Testis (tissue), 5 donors: Measurements from ENCODE around the gene TNFRSF4. TPM values are rescaled to one million over a fixed set of nuclear protein-coding genes. Genes with fewer than 3 reads are reported as not detected.

ENCODE experiments used
- DNase-seq: peaks from one replicate; pipeline ENCODE4 v3.0.0-alpha.2; 2019
- H3K27ac ChIP-seq, 2 donors: fragments of 200-600 bp; sonication (generic); one replicate each; pipeline ENCODE4 v1.5.1; 2019
- H3K27me3 ChIP-seq: fragments of 200-600 bp; sonication (generic); one replicate; pipeline ENCODE4 v1.5.1; 2019
- H3K36me3 ChIP-seq: fragments of 200-600 bp; sonication (generic); one replicate; pipeline ENCODE4 v1.5.1; 2017; ENCODE audit warnings: low read depth; ENCODE audit errors: missing control alignments
- H3K4me1 ChIP-seq: fragments of 200-600 bp; sonication (generic); one replicate; pipeline ENCODE4 v1.5.1; 2019
- H3K4me3 ChIP-seq, 2 donors: fragments of 200-600 bp; sonication (generic); one replicate each; pipeline ENCODE4 v1.5.1; 2017 to 2019
- H3K9me3 ChIP-seq: fragments of 200-600 bp; sonication (generic); one replicate; pipeline ENCODE4 v1.5.1; 2017
- CTCF ChIP-seq, 3 experiments: fragments of 450-650 bp in 2 of 3; fragments of 200-600 bp in 1 of 3; sonication (generic) in 1 of 3; IDR thresholded peaks; one replicate each; pipeline ENCODE4 v1.5.1; 2016 to 2019; ENCODE audit warnings: antibody characterized with exemption in 3 of 3, mild to moderate bottlenecking in 2 of 3, moderate library complexity in 1 of 3
- POLR2A ChIP-seq: fragments of 450-650 bp; IDR thresholded peaks from one replicate; pipeline ENCODE4 v1.6.1; 2017; ENCODE audit warnings: antibody characterized with exemption, mild to moderate bottlenecking, moderate library complexity
- WGBS, 2 donors: methylation state at CpG; one replicate each; pipeline ENCODE4 v1.1.5; 2018; 5-methylcytosine and 5-hydroxymethylcytosine counted together
- intact Hi-C: fragments of 100-400 bp; cut with DNase I; formaldehyde crosslinking; loops from one replicate; pipeline ENCODE4 v1.15.1; 2023; ENCODE audit warnings: low total_unique reads
- long read RNA-seq, 2 donors: transcript quantifications; one replicate each; lab custom pipeline, GENCODE V29; 2026
- polyA plus RNA-seq: library from polyadenylated mRNA; stranded (reverse); fragments of 350-450 nt; fragmentation: Illumina TruSeq; extraction: RNeasy Lipid Tissue Mini Kit (QIAGEN cat#74804); gene quantifications from one replicate; pipeline ENCODE4 v1.2.3, GENCODE V29; 2014; ENCODE audit warnings: low read depth, low replicate concordance; ENCODE audit not compliant: insufficient read depth
- total RNA-seq, 2 donors: library from RNA; depleted of rRNA; stranded (reverse); fragments of >200 nt; gene quantifications; one replicate each; pipeline ENCODE4 v1.2.3, GENCODE V29; 2016

The TNFRSF4 gene
- total RNA-seq (1 to 10 TPM in 1 of 2 donors, under 1 TPM in 1; 0.87 to 1.4 TPM), polyA plus RNA-seq (0.80 TPM)
- long read RNA-seq, donor 1, result 0 reads
- long read RNA-seq, donor 2, result 0 reads

GRCh38 chr1:1213345-1214265 lies at the start of gene TNFRSF4:
TNFRSF4 (minus strand) TSS chr1:1214153; CDS start chr1:1214127, 26 bp downstream.
- Histone ChIP-seq H3K4me1 (peaks cover 3% of the 10 kb centered on the region), H3K9me3 (no peaks in the 10 kb centered on the region), H3K27ac (no peak within 1 kb of the TSS), H3K36me3 (no peaks in the 10 kb centered on the region), H3K4me3 (no peak within 1 kb of the TSS), H3K27me3 (no peaks in the 10 kb centered on the region)
- 61 to 85% methylated on average over 10 to 43 of the region's 56 CpGs for WGBS, 2 donors
- intact Hi-C loops, result no loop called here
- DNase-seq, result no peak
- no peak for TF ChIP-seq CTCF (IDR thresholded peaks at IDR 0.05)
- no peak for TF ChIP-seq POLR2A

GRCh38 chr1:1262758-1263157 lies 48.8 kb upstream of the TNFRSF4 start:
- H3K4me3 ChIP-seq, result no peak overlapping the region
- no peak overlapping the region for H3K27ac ChIP-seq
- TF ChIP-seq POLR2A, result no peak
- no peak for TF ChIP-seq CTCF (IDR thresholded peaks at IDR 0.05)
- H3K36me3 ChIP-seq, result no peaks in the 10 kb centered on the region
- intact Hi-C loops, result no loop called here
- 91 to 99% methylated on average over 5 to 8 of the region's 8 CpGs for WGBS, 2 donors
- no peaks in the 10 kb centered on the region for H3K27me3 ChIP-seq
- no peaks in the 10 kb centered on the region for H3K9me3 ChIP-seq
- no peaks in the 10 kb centered on the region for H3K4me1 ChIP-seq
- no peak for DNase-seq

GRCh38 chr1:1262071-1262470 lies 48.1 kb upstream of the TNFRSF4 start:
- Histone ChIP-seq H3K4me3 (no peak overlapping the region), H3K27ac (no peak overlapping the region), H3K36me3 (no peaks in the 10 kb centered on the region), H3K4me1 (no peaks in the 10 kb centered on the region), H3K9me3 (no peaks in the 10 kb centered on the region), H3K27me3 (no peaks in the 10 kb centered on the region)
- intact Hi-C loops, result no loop called here
- WGBS, 2 donors, result 94 to 97% methylated on average over 17 of the region's 17 CpGs
- DNase-seq, result no peak
- TF ChIP-seq CTCF (IDR thresholded peaks at IDR 0.05), result no peak
- no peak for TF ChIP-seq POLR2A

GRCh38 chr1:1260843-1261560 lies 47.0 kb upstream of the TNFRSF4 start:
- Histone ChIP-seq H3K27me3 (no peaks in the 10 kb centered on the region), H3K36me3 (no peaks in the 10 kb centered on the region), H3K4me1 (no peaks in the 10 kb centered on the region), H3K4me3 (no peak overlapping the region), H3K9me3 (no peaks in the 10 kb centered on the region), H3K27ac (no peak overlapping the region)
- TF ChIP-seq POLR2A (no peak), CTCF (IDR thresholded peaks at IDR 0.05) (no peak)
- intact Hi-C loops, result no loop called here
- WGBS, 2 donors, result 76 to 81% methylated on average over 16 of the region's 16 CpGs
- DNase-seq, result no peak
